HG03196 (cell line): Measurements from ENCODE around the gene CHCHD4.
"Not testable (repeated sequence)": the region's sequence is repeated elsewhere in the genome, so short reads cannot be mapped to it uniquely, and the experiment has no call there.

Experiments
- ATAC-seq: cut with Tn5 transposase; IDR thresholded peaks from one replicate; pipeline ENCODE4 v1.9.1; 2021; ENCODE audit not compliant: unreplicated experiment

The CHCHD4 gene

GRCh38 chr3:14121859-14122258 lies 2.8 kb downstream of the CHCHD4 start:
- no peak for ATAC-seq

GRCh38 chr3:14120921-14121448 lies 3.7 kb downstream of the CHCHD4 start:
- ATAC-seq, result not testable (repeated sequence)

GRCh38 chr3:14120111-14120920 lies 4.4 kb downstream of the CHCHD4 start:
- no peak for ATAC-seq

- no peak for ATAC-seq
Observed at GRCh38 chr3:14119651-14120050, 5.0 kb downstream of the CHCHD4 start.

- no peak for ATAC-seq
Observed at GRCh38 chr3:14118400-14119381, 6.0 kb downstream of the CHCHD4 start.

- no peak for ATAC-seq
Observed at GRCh38 chr3:14117468-14118399, 6.9 kb downstream of the CHCHD4 start.

GRCh38 chr3:14113965-14114635 lies 10.6 kb downstream of the CHCHD4 start:
- ATAC-seq, result no peak

GRCh38 chr3:14110699-14111098 lies 14.0 kb downstream of the CHCHD4 start:
- no peak for ATAC-seq

- not testable (repeated sequence) for ATAC-seq
Observed at GRCh38 chr3:14109821-14110220, 14.8 kb downstream of the CHCHD4 start.

GRCh38 chr3:14097616-14098391 lies 26.9 kb downstream of the CHCHD4 start:
- ATAC-seq, result no peak

GRCh38 chr3:14096742-14097141 lies 27.9 kb downstream of the CHCHD4 start:
- ATAC-seq, result no peak

- ATAC-seq, result no peak
Observed at GRCh38 chr3:14093831-14094230, 30.8 kb downstream of the CHCHD4 start.

- no peak for ATAC-seq
Observed at GRCh38 chr3:14092464-14092863, 32.2 kb downstream of the CHCHD4 start.

GRCh38 chr3:14091959-14092358 lies 32.7 kb downstream of the CHCHD4 start:
- ATAC-seq, result not testable (repeated sequence)

- ATAC-seq, result not testable (repeated sequence)
Observed at GRCh38 chr3:14087461-14087860, 37.2 kb downstream of the CHCHD4 start.

- no peak for ATAC-seq
Observed at GRCh38 chr3:14082108-14082657, 42.5 kb downstream of the CHCHD4 start.

GRCh38 chr3:14077310-14077709 lies 47.4 kb downstream of the CHCHD4 start:
- ATAC-seq, result no peak

GRCh38 chr3:14075233-14075632 lies 49.4 kb downstream of the CHCHD4 start:
- not testable (repeated sequence) for ATAC-seq

GRCh38 chr3:14064910-14065309 lies 59.8 kb downstream of the CHCHD4 start:
- ATAC-seq, result no peak
